ENCODE results near the gene ATP4B.

Gene ATP4B

GRCh38 chr13:113607889-113608635 is 49.9 kb downstream of the ATP4B start:
- DNase-seq (ENCODE audit: low spot score): no peak

DNA sequence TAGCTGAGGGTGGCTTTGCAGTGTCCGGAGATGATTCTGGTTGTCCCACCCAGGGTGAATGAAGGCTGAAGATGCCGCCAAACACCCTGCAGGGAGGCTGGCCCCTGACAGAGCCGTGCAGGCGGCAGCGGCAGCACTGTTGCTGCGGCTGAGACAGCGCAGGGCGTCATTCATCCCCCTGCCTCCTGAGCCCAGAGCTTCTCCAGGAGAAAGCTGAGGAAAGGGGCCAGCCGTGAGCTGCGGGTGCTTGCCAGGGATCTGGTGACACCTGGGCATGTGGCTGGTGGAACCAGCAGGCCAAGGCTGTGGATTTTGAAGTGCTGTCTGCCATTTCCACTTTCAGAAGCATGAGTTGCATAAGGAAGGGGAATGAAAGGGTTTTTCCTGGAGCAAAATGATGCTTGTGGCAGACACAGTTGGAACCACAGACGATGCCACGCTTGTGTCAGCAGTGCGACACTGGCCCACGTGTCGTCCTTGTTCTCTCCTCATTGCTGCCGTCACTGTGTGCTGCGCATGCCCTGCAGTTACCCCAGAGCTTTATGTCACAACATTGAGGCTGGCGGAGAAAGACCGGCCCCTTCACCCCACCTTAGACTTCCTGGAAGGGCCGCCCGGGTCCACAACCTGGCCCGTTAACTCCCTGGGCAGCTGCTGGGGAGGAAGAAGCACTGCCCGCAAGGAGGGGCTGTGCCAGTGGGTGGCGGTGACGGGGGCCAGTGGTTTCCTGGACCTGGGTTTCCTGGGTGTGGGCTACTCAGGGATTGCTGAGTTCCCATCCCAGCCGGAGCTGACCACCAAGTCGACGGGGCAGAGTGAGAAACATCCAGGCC is 50.7 kb downstream of the ATP4B start:
- no peak for DNase-seq (ENCODE audit: low spot score)

DNA sequence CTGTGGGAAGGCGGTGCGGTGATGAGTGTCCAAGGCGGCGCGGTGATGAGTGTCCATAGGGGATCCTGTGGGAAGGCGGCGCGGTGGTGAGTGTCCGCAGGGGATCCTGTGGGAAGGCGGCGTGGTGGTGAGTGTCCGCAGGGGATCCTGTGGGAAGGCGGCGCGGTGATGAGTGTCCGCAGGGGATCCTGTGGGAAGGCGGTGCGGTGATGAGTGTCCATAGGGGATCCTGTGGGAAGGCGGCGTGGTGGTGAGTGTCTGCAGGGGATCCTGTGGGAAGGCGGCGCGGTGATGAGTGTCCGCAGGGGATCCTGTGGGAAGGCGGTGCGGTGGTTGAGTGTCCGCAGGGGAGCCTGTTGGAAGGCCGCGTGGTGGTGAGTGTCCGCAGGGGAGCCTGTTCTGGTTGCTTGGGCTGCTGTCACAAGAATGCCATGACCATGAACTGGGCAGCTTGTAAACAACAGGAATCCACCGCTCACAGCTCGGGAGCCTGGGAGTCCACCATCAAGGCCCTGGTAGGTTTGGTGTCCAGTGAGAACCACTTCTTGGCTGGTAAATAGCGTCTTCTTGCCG is 52.0 kb downstream of the ATP4B start:
- no peak for DNase-seq (ENCODE audit: low spot score)

DNA sequence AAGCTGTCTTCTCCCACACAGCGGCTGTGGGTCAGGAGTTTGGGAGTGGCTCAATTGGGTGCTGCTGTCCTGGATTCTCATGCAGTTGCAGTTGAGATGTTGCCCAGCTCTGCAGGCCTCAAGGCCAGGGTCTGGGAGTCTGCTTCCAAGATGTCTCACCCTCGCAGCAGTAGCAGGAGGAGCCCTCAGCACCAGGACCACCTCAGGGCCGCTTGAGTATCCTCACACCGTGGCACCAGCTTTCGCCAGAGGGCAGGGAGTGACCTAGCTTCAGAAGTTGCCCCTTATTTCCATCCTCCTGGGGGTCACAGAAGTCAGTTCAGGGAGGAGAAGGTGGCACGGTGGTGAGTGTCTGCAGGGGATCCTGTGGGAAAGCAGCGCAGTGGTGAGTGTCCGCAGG is 52.5 kb downstream of the ATP4B start:
- no peak for DNase-seq (ENCODE audit: low spot score)

DNA sequence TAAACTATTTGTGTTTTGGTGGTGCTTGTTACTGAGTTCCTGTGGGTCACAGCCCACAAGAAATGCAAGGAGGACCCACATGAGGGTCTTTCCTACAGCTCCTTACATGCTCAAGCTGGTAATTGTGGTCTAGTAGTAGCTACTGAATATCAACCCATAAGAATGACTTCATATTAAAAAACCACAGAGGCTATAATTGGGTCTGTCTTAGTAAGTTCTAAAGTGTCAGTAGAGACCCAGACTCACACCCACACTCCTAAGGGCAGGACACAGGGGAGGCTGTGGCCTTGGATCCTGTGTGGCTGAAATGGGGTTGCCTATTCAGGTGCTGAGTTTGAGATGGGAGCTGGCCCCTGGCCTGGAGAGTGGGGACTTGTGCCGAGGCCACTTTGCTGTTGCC is 53.8 kb downstream of the ATP4B start:
- DNase-seq (ENCODE audit: low spot score): no peak

- no peak for DNase-seq (ENCODE audit: low spot score)
Observed at GRCh38 chr13:113603116-113603710, 54.8 kb downstream of the ATP4B start.

GRCh38 chr13:113602291-113602988 is 55.6 kb downstream of the ATP4B start:
- no peak for DNase-seq (ENCODE audit: low spot score)

DNA sequence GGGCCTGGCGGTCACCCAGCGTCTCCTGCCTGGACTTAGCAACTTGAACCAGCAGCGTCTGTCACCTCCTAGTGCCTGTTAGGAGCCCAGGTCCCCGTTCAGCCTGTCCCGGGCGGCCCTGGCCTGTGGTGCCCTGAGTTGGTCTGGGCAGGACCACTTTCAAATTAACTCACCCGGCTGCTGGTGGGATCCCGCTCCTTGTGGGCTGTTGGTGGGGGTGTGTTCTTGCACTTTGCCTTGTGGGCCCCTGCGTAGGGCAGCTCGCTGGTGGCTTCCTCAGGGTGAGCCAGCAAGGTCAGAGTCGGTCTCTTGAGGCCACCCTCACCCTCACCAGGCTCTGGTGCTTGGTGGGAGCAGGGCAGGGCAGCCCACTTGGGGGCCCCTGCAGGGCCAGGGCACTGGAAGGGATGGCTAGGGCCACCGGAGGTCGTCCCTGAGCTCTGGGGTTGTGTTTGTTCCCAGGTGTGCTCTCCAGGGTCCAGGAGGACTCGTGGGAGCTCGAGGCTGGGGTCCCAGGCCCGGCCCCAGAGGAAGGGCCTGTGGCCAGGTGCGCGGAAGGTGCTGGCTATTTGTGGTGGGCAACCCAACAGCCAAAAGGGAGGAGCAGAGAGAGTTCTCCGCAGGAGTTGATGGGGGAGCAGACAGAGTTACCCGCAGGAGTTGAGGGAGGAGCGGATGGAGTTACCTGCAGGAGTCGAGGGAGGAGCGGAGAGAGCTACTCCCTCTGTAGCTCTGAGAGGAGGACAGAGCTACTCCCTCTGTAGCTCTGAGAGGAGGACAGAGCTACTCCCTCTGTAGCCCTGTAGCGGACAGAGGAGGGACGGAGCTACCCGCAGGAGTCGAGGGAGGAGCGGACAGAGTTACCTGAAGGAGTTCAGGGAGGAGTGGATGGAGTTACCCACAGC is 56.6 kb downstream of the ATP4B start:
- DNase-seq (ENCODE audit: low spot score): no peak

DNA sequence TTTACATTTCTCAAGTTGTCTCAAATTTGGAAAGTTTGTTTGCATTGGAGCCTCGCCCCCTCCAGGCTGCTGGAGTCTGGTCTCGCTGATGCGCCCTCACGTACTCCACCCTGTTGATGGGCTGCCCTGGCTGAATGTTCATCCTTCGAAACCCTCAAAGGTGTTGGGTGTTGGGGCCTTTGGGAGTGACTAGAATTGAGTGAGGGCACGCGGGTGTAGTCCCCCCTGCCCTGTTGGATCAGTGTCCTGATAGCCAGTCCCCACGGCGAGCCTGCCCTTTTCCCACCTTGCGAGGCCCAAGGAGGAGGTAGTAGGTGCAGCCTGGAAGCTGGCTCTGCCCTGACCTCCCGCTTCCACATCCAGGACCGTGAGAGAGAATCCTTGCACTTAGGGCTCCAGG is 58.6 kb downstream of the ATP4B start:
- DNase-seq (ENCODE audit: low spot score): no peak
